HG03565 (cell line): ENCODE data around the gene SETD2.
"Not testable (repeated sequence)": the region's sequence is repeated elsewhere in the genome, so short reads cannot be mapped to it uniquely, and the experiment has no call there.

ENCODE experiments used
- ATAC-seq: cut with Tn5 transposase; IDR thresholded peaks from one replicate; pipeline ENCODE4 v1.9.1; 2021; ENCODE audit warnings: mild to moderate bottlenecking, moderate library complexity; ENCODE audit not compliant: unreplicated experiment

The SETD2 gene

DNA sequence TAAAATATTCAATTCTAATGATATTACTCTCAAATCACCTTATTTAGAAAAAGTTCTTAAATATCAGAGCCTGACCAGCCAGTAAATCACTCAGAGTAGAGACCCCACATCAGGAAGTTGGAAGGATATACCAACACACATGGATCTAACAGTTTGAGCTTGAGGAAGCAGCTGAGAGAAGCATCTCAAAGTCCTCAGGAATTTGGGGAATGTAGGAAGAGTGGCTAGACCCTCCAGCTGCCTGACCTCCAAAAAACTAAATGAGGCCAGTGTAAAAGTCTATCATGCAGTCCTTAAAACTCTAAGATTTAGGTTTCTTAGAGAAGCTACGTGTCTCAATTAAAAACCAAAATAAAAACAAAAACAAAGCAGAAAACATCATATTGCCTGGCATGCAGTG is 55.4 kb downstream of the SETD2 start:
- no peak for ATAC-seq

DNA sequence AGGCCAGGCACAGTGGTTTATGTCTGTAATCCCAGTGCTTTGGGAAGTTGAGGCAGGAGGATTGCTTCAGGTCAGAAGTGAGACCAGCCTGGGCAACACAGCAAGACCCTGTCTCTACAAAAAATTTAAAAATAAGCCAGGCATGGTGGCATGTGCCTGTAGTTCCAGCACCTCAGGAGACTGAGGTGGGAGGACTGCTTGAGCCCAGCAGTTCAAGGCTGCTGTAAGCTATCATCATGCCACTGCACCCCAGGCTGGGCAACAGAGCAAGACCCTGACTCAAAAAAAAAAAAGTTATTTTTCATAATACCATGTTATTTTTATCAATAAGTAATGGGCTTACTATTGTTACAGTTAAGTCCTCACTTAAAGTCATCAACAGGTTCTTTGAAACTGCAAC is 59.7 kb downstream of the SETD2 start:
- no peak for ATAC-seq

GRCh38 chr3:47103619-47104018 is 60.3 kb downstream of the SETD2 start:
- ATAC-seq: no peak

DNA sequence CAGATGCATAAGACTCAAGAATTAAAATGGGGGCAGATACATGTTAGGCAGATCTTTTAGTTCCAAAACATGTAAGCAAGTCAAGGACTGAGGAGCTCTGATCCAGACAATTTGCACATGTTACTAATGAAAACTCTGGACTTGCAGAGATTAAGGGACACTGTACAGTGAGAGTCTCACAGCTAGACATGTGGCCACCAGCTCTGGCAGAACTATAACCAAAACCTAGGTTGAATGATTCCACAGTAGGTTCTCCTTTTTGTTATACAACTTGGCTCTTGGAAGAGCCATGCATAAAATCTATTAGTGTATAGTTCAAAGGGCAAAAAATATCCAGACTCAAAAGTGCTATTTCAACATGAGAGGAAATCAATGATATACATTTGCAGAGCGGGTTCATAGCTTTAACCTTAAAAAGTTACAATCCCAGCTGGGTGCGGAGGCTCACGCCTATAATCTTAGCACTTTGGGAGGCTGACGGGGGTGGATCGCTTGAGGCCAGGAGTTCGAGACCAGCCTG is 61.8 kb downstream of the SETD2 start:
- ATAC-seq: no peak

DNA sequence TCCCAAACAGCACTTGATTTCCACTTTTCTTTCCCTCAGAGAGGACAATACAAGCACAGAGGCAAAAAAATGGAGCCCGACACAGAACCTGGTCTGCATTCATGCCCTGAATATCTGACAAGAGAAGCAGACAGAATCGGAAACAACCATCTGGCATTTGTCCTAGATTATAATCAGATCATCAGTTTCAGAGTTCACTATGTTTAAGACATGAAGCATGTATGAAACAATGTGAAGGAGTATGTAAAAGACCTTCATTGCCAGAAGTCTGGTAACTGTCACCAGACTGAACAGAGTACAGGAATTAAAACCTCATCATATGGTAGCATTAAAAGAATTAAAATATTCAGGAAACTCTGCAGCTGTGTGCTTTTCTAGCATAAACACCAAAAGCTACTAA is 65.0 kb downstream of the SETD2 start:
- ATAC-seq: no peak

DNA sequence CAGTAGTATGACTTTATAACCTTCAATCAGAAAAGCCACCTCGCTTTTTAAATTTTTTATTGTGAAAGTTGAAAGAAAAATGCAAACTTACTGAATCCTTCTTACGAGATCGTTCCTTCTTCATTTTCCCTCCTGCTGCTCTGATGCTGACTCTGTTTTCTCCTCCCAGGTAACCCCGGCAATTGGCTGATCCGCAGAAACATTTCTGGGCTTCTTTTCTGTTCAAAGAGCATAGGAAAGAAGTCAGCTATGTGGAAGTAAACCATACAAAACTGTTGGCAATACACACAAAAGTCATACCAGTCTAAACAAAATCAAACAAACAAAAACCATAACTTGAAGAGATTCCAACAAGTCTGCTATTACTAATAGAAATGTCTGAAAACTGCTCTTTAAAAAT is 66.0 kb downstream of the SETD2 start:
- ATAC-seq: no peak

DNA sequence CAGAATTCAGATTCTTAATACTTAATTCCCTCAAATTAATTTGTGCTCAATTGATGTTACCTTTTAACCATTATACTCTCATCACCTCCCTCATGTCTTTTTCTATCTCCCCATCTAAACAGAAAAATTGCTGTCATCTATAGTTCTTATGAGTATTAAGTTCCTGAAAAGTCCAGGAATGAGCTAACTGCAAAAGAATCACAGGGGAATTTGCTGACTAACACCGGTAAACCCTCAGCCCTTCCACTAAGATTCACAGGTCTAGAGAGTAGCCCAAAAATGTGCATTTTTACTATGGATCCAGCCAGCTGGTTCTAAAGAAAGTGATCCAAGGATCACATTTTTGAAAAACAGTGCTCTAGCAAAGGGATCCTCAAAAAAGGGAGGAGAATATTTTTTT is 67.0 kb downstream of the SETD2 start:
- ATAC-seq: no peak

DNA sequence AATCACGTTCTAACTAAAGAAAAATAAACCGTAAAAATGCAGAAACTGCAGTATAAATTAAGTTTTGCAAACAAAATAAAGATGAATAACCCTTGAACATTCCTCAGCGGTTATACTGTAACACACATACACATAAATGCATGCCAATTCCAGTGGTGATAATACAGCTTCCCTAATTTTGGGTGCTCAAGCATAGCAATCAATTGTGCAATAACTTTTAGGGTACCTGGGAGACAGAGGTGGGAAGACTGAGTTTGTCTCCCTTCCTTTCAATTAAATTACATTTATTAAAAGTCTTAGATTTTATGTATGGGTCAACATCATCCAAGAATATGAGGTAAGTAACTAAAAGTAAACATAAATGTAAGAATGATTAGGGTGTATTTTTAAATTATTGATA is 71.8 kb downstream of the SETD2 start:
- no peak for ATAC-seq

- ATAC-seq: no peak
Observed at GRCh38 chr3:47089630-47090029, 74.3 kb downstream of the SETD2 start.

DNA sequence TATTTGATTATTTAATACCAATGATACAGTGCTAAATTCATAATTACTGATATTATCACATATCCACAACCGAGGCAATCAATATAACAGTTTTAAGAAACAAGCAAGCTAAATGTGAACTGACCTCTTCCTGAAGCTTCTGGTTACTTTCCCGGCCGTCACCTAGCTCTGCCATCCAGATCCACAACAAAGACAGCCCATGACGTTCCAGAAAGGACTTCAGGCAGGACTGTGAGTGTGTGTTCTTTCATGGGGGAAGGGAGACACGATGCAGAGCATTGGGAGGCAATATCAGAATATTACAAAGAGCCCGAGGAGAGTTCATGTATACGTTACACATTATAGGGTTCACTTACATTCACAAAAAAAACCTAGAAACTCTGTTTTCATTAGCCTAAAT is 77.8 kb downstream of the SETD2 start:
- no peak for ATAC-seq

GRCh38 chr3:47083786-47084185 is 80.1 kb downstream of the SETD2 start:
- ATAC-seq: no peak

DNA sequence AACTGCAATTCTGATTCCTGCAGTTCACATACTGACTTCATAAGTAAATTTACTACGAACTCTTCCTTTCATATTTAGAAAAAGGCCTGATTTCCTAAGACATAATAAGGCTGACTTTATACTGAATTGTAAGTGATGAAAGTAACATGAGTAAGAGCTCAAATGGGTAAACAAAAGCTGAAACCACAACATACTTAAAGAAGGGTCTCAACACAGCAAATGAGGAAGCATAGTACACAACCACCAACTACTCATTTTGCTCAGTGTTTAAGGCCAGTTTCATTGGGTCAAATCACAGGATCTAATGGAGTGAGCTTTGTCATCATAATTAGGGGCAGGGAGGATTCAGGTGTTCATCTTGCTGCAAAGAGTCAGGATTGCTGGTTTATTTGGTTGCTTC is 81.4 kb downstream of the SETD2 start:
- ATAC-seq: no peak

GRCh38 chr3:47079432-47079831 is 84.5 kb downstream of the SETD2 start:
- no peak for ATAC-seq

DNA sequence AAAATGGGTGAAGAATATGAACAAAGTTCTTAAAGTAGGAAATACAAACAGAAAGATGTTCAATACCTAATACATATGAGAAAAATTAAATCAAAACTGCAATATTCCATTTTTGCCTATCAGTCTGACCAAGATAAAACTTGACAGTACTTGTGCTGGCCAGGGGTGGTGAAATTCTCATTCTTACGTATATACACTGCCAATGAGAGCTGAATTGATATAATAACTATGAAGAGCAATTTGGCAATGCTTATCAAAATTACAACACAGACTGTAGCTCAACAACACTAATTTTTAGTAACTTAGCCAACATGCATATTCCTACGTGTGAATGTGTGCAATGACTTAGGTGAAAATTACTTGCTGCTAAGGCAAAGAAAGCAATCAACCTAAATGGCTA is 90.2 kb downstream of the SETD2 start:
- no peak for ATAC-seq

- no peak for ATAC-seq
Observed at GRCh38 chr3:47070770-47071169, 93.1 kb downstream of the SETD2 start.

DNA sequence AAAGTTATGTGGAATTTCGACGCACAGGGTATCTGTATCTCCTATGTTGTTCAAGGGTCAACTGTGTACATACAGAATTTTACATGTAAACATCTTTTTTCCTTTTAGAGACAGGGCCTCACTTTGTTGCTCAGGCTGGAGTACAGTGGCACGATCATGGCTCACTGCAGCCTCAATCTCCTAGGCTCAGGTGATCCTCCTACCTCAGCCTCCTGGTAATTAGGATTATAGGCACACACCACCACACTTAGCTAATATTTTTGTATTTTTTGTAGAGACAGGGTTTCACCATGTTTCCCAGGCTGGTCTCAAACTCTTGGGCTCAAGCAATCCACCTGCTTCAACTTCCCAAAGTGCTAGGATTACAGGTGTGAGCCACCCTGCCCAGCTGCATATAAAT is 97.7 kb downstream of the SETD2 start:
- not testable (repeated sequence) for ATAC-seq

DNA sequence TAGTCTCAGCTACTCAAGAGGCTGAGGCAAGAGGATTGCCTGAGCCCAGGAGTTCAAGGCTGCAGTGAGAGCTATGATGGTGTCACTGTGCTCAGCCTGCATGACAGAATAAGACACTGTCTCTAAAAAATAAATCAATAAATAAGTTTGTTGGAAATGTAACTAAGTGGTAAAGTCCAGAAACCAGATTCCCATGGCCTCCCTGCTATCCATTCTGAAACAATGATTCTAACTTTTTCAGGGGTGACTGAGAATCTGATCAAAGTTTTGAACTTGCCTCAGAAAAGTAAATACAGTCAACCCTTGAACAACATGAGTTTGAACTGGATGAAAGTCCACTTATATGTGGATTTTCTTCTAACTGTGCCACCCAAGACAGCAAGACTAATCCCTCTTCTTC is 98.2 kb downstream of the SETD2 start:
- ATAC-seq: no peak

DNA sequence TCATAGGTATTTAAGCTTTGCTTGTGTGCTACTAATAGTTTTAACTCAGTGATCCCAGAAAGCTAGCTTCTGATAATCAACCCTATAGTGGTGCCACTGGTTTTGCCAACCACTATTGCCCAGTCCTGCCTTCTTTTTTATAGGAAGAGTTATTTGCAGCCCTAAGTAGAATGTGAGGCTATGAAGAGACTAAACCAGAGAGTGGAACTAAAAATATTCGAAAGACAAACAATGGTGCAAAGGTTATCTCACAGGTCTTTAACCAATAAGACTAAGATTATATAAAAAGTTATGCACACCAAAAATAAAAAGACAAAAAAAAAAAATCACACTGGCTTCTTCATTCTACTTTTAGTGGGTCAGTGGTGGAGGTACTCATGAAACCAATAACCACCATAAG is 98.9 kb downstream of the SETD2 start:
- ATAC-seq: no peak

- ATAC-seq: no peak
Observed at GRCh38 chr3:47057212-47057671, 106.7 kb downstream of the SETD2 start.

DNA sequence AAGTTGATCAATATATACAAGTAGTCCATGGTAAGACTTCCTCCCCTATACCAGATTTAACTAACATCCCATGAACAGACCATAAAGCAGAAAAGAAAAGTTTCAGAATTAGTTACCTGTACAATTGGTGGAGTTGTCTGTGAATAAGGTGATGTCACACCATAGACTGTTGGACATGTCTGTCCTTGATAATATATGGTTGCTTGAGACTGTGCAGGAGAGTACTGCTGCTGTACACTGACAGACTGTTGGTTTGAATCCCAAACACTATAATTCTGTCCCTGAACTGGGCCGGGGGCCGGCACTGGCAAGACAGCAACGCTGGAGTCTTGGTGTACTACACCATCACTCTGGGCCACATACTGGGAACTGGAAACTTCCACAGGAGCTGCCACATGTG is 107.2 kb downstream of the SETD2 start:
- no peak for ATAC-seq

- ATAC-seq: no peak
Observed at GRCh38 chr3:47054412-47054811, 109.5 kb downstream of the SETD2 start.

DNA sequence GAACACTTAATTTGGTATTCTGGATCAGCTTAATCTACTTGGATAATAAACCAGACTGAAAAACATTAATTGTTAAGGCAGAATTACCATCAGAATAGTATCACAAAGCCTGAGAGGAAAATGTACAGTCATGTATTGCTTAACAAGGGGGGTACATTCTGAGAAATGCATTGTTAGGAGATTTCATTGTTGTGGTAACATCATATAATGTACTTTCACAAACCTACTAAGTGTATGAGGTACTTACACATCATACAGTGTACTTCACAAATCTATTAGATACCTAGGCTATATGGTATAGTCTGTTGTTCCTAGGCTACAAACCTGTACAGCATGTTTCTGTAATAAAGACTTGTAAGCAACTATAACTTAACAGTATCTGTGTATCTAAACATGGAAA is 116.2 kb downstream of the SETD2 start:
- no peak for ATAC-seq

DNA sequence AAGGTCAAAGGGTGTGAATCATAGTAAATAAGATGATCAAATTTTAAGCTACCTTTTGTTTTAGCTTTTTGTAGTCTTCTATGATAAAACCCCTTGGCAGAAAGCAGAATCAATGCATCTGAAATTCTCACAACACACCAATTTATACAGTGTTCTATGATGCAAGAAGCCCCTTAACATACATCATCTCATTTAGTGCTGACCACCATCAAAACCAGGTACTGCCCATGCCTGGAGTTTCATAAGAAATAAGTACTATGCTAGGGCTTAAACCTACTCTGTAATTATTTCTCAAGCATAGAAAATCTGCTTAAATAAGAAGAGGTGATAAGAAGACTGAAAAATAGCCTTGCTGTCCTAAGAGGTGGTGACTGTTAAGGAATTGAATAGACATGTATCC is 116.8 kb downstream of the SETD2 start:
- no peak for ATAC-seq
